H9 (cell line): ENCODE measurements around the gene PSKH1. TPM values are rescaled to one million over a fixed set of nuclear protein-coding genes. Genes with fewer than 3 reads are reported as not detected.

Experiments used
- DNase-seq: peaks from one replicate; pipeline ENCODE4 v3.0.0-alpha.2; 2017
- H2AFZ ChIP-seq: one replicate; pipeline ENCODE4 v1.6.1; 2013; ENCODE audit warnings: mild to moderate bottlenecking, low read length, control low read depth, moderate library complexity
- H2AK5ac ChIP-seq: 2 replicates; pipeline ENCODE4 v1.6.1; 2013; ENCODE audit warnings: low read length, control low read depth, mixed read lengths; ENCODE audit not compliant: insufficient read length
- H2BK120ac ChIP-seq: one replicate; pipeline ENCODE4 v1.6.1; 2013; ENCODE audit warnings: low read depth, mild to moderate bottlenecking, low read length, control low read depth, inconsistent platforms; ENCODE audit not compliant: poor library complexity, severe bottlenecking
- H2BK12ac ChIP-seq: 2 replicates; pipeline ENCODE4 v1.6.1; 2013; ENCODE audit warnings: low read length, control low read depth, mixed read lengths, low read depth; ENCODE audit not compliant: insufficient read length
- H2BK15ac ChIP-seq: 2 replicates; pipeline ENCODE4 v1.6.1; 2013; ENCODE audit warnings: low read depth, low read length, control low read depth
- H2BK20ac ChIP-seq: one replicate; pipeline ENCODE4 v1.6.1; 2013; ENCODE audit warnings: low read depth, mild to moderate bottlenecking, low read length, control low read depth, inconsistent platforms; ENCODE audit not compliant: poor library complexity, severe bottlenecking
- H2BK5ac ChIP-seq: 2 replicates; pipeline ENCODE4 v1.6.1; 2013; ENCODE audit warnings: low read length, control low read depth, mixed read lengths; ENCODE audit not compliant: insufficient read length
- H3K14ac ChIP-seq: 2 replicates; pipeline ENCODE4 v1.6.1; 2013; ENCODE audit warnings: low read length, control low read depth; ENCODE audit not compliant: insufficient read depth
- H3K18ac ChIP-seq: 2 replicates; pipeline ENCODE4 v1.6.1; 2013; ENCODE audit warnings: low read depth, mild to moderate bottlenecking, mixed read lengths, low read length, control low read depth; ENCODE audit not compliant: insufficient read length
- H3K23ac ChIP-seq: 2 replicates; pipeline ENCODE4 v1.6.1; 2013; ENCODE audit warnings: low read length, control low read depth, mixed read lengths, low read depth; ENCODE audit not compliant: insufficient read length
- H3K23me2 ChIP-seq: 2 replicates; pipeline ENCODE4 v1.6.1; 2013; ENCODE audit warnings: low read depth, mild to moderate bottlenecking, mixed read lengths, low read length, control low read depth; ENCODE audit not compliant: insufficient read length, poor library complexity, severe bottlenecking
- H3K27ac ChIP-seq: 2 replicates; pipeline ENCODE4 v1.5.1; 2013; ENCODE audit warnings: low read length, control low read depth, mixed read lengths, low read depth; ENCODE audit not compliant: insufficient read length
- H3K27me3 ChIP-seq: 2 replicates; pipeline ENCODE4 v1.6.1; 2013; ENCODE audit warnings: low read length, control low read depth, inconsistent platforms; ENCODE audit not compliant: insufficient read depth
- H3K4ac ChIP-seq: 2 replicates; pipeline ENCODE4 v1.6.1; 2013; ENCODE audit warnings: low read depth, mild to moderate bottlenecking, control low read depth, inconsistent platforms, low read length, moderate library complexity
- H3K4me1 ChIP-seq: 2 replicates; pipeline ENCODE4 v1.6.1; 2013; ENCODE audit warnings: low read length, control low read depth, inconsistent platforms; ENCODE audit not compliant: insufficient read depth
- H3K4me2 ChIP-seq: 2 replicates; pipeline ENCODE4 v1.6.1; 2013; ENCODE audit warnings: low read length, control low read depth, mixed read lengths; ENCODE audit not compliant: insufficient read length, insufficient read depth
- H3K56ac ChIP-seq: 2 replicates; pipeline ENCODE4 v1.6.1; 2013; ENCODE audit warnings: low read depth, mild to moderate bottlenecking, mixed read lengths, low read length, control low read depth; ENCODE audit not compliant: insufficient read length
- H3K79me1 ChIP-seq: 2 replicates; pipeline ENCODE4 v1.6.1; 2013; ENCODE audit warnings: low read depth, mild to moderate bottlenecking, moderate library complexity, low read length, control low read depth, inconsistent platforms; ENCODE audit not compliant: insufficient read depth, poor library complexity, severe bottlenecking
- H3K79me2 ChIP-seq: 2 replicates; pipeline ENCODE4 v1.6.1; 2013; ENCODE audit warnings: low read length, control low read depth, inconsistent platforms; ENCODE audit not compliant: insufficient read depth
- H3K9ac ChIP-seq: 2 replicates; pipeline ENCODE4 v1.6.1; 2013; ENCODE audit warnings: low read length, control low read depth, mixed read lengths; ENCODE audit not compliant: insufficient read length; ENCODE audit errors: extremely low read depth
- H3K9me3 ChIP-seq: one replicate; pipeline ENCODE4 v1.6.1; 2013; ENCODE audit warnings: low read depth, low read length, inconsistent platforms; ENCODE audit not compliant: control insufficient read depth
- H3T11ph ChIP-seq: one replicate; pipeline ENCODE4 v1.6.1; 2013; ENCODE audit warnings: mild to moderate bottlenecking, low read length, control low read depth, inconsistent platforms
- H4K20me1 ChIP-seq: one replicate; pipeline ENCODE4 v1.6.1; 2013; ENCODE audit not compliant: control insufficient read depth, insufficient read length, insufficient read depth
- H4K5ac ChIP-seq: 2 replicates; pipeline ENCODE4 v1.6.1; 2013; ENCODE audit warnings: low read depth, mild to moderate bottlenecking, mixed read lengths, low read length, control low read depth; ENCODE audit not compliant: insufficient read length
- H4K8ac ChIP-seq: replicated peaks from 2 replicates; pipeline ENCODE4 v1.6.1; 2013; ENCODE audit warnings: low read length, control low read depth, mixed read lengths, low read depth; ENCODE audit not compliant: insufficient read length
- H4K91ac ChIP-seq: 2 replicates; pipeline ENCODE4 v1.6.1; 2013; ENCODE audit warnings: low read depth, mild to moderate bottlenecking, moderate library complexity, mixed read lengths, low read length, control low read depth; ENCODE audit not compliant: insufficient read length
- H3K27ac Mint-ChIP-seq, 3 experiments: 2 replicates in 2 of 3; 3 replicates in 1 of 3; pipeline ENCODE4 v1.8.0; 2020 to 2021; ENCODE audit warnings: mixed read lengths in 3 of 3, mild to moderate bottlenecking in 1 of 3, moderate library complexity in 1 of 3
- H3K27me3 Mint-ChIP-seq: 2 replicates; pipeline ENCODE4 v1.8.0; 2021; ENCODE audit warnings: low read depth, mild to moderate bottlenecking, moderate library complexity, mixed read lengths
- H3K36me3 Mint-ChIP-seq, 3 experiments: 2 replicates in 2 of 3; 3 replicates in 1 of 3; pipeline ENCODE4 v1.8.0; 2020 to 2021; ENCODE audit warnings: low read depth in 3 of 3, mixed read lengths in 3 of 3; ENCODE audit not compliant: insufficient read depth in 1 of 3
- H3K4me1 Mint-ChIP-seq, 2 experiments: 2 replicates each; pipeline ENCODE4 v1.8.0; 2020; ENCODE audit warnings: mixed read lengths in 2 of 2
- H3K4me3 Mint-ChIP-seq, 2 experiments: 2 replicates in 1 of 2; 3 replicates in 1 of 2; pipeline ENCODE4 v1.8.0; 2020 to 2021; ENCODE audit warnings: mild to moderate bottlenecking in 2 of 2, mixed read lengths in 2 of 2, moderate library complexity in 1 of 2
- H3K9me3 Mint-ChIP-seq, 2 experiments: 2 replicates in 1 of 2; 3 replicates in 1 of 2; pipeline ENCODE4 v1.8.0; 2020; ENCODE audit warnings: mild to moderate bottlenecking in 2 of 2, mixed read lengths in 2 of 2, moderate library complexity in 1 of 2
- WGBS: extraction: QIAGEN DNeasy Blood & Tissue Kit; methylation state at CpG from one replicate; pipeline ENCODE4 v1.1.7; 2013; ENCODE audit warnings: missing lambda C conversion rate, low lambda C conversion rate, mixed read lengths; ENCODE audit not compliant: insufficient read length; ENCODE audit errors: extremely low coverage; 5-methylcytosine and 5-hydroxymethylcytosine counted together
- total RNA-seq: library from RNA; stranded (reverse); gene quantifications from 2 replicates; pipeline ENCODE4 v1.2.1, GENCODE V29; 2021
- TF ChIP-seq, protein P1 (sequence below): fragments of 200-600 bp; sonication (generic); conservative IDR thresholded peaks from 3 replicates; pipeline ENCODE4 v1.8.0; 2021; ENCODE audit warnings: antibody characterized with exemption, mild to moderate bottlenecking

PSKH1 gene
- total RNA-seq, 1 experiment from 2014 or later: 29.1 TPM

DNA sequence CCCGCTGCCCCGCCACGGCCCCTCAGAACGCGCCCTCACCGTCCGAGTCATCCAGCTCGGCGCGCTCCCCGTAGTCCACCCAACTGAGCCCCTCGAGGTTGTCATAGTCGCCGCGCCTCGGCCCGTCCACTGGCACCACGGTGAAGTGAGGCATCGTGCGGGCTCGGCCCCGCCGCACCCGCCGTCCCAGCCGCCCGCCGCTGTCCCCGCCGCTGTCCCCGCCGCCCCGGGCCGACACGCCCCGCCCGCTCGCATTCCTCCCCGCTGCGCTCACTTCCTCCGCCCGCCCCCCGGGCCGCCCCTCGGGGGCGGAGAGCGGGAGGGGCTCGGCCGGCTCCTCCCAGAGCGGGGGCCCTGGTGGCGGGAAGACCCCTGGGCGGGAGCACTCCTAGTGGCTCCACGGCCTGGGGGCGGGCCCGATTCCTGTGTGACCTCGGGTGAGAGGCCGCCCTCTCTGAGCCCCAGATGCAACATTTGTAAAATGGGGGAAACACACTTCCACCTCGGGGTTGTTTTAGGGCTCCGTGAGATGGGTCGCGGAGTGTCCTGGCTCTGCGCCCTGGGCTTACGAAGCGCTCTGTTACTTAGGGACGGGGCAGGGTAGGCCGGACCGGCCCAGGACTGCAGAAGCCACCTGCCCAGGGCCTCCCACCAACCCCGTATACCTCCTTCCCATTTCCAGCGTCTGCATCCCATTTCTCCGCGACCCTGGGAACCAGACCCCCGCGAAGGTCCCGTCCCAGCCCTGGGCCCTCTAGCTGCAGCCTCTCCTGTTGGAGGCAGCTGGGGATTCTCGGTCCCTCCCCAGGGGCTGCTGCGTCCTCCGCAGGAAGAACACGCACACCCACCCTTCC is 75.6 kb downstream of the PSKH1 start, which contains the start of gene SLC12A4:
SLC12A4 (minus strand) TSS at position 238 of the 854 bp plus-strand sequence; CDS start at position 154, 84 bp downstream.
- no peak within 1 kb of the TSS for H4K8ac ChIP-seq
- Mint-ChIP-seq H3K4me3 (peak within 1 kb of the TSS; percentile 93 to 95), H3K9me3 (no peaks in the 10 kb centered on the region; a peak in 1 of 5 replicates), H3K36me3 (peaks cover 0 to 15% (median 2%) of the 10 kb centered on the region in 3 experiments; a peak in 4 of 7 replicates), H3K27ac (peak within 1 kb of the TSS; percentile 46 to 93 (median 57); a peak in 5 of 7 replicates), H3K27me3 (peaks cover 2% of the 10 kb centered on the region), H3K4me1 (peaks cover 37 to 42% of the 10 kb centered on the region in 2 experiments)
- no peaks in the 10 kb centered on the region for H3K27me3 ChIP-seq
- no peaks in the 10 kb centered on the region; the same call in 1 of the 2 replicates for H3K79me2 ChIP-seq
- no peak within 1 kb of the TSS for H2AK5ac ChIP-seq
- H2BK12ac ChIP-seq: no peak within 1 kb of the TSS
- no peak within 1 kb of the TSS for H2BK120ac ChIP-seq
- peak within 1 kb of the TSS; percentile 66 for H3K4me2 ChIP-seq
- peaks cover 3% of the 10 kb centered on the region for H3K23me2 ChIP-seq
- H3K27ac ChIP-seq: no peak within 1 kb of the TSS
- TF ChIP-seq, protein P1, sequence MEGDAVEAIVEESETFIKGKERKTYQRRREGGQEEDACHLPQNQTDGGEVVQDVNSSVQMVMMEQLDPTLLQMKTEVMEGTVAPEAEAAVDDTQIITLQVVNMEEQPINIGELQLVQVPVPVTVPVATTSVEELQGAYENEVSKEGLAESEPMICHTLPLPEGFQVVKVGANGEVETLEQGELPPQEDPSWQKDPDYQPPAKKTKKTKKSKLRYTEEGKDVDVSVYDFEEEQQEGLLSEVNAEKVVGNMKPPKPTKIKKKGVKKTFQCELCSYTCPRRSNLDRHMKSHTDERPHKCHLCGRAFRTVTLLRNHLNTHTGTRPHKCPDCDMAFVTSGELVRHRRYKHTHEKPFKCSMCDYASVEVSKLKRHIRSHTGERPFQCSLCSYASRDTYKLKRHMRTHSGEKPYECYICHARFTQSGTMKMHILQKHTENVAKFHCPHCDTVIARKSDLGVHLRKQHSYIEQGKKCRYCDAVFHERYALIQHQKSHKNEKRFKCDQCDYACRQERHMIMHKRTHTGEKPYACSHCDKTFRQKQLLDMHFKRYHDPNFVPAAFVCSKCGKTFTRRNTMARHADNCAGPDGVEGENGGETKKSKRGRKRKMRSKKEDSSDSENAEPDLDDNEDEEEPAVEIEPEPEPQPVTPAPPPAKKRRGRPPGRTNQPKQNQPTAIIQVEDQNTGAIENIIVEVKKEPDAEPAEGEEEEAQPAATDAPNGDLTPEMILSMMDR: no peak
- peaks cover 5% of the 10 kb centered on the region; the same call in 1 of the 2 replicates for H3K4me1 ChIP-seq
- no peak within 1 kb of the TSS for H4K5ac ChIP-seq
- no peak within 1 kb of the TSS for H2AFZ ChIP-seq
- H3K4ac ChIP-seq: no peak within 1 kb of the TSS
- no peak within 1 kb of the TSS for H3K23ac ChIP-seq
- no peak within 1 kb of the TSS for H3K56ac ChIP-seq
- H3K9ac ChIP-seq: peak within 1 kb of the TSS; percentile 38
- H3K79me1 ChIP-seq: no peaks in the 10 kb centered on the region
- H2BK20ac ChIP-seq: no peak within 1 kb of the TSS
- no peak within 1 kb of the TSS for H2BK15ac ChIP-seq
- H4K91ac ChIP-seq: no peak within 1 kb of the TSS
- H3K9me3 ChIP-seq: no peaks in the 10 kb centered on the region
- H3T11ph ChIP-seq: no peak within 1 kb of the TSS
- no peak within 1 kb of the TSS for H3K18ac ChIP-seq
- DNase-seq: peak; percentile 93
- peaks cover 3% of the 10 kb centered on the region for H4K20me1 ChIP-seq
- H2BK5ac ChIP-seq: no peak within 1 kb of the TSS
- H3K14ac ChIP-seq: peak within 1 kb of the TSS; percentile 80
- no CpG with 5 or more reads among the region's 78 CpGs for WGBS
